Measurements from ENCODE around the gene LRRC74A.

GRCh38 chr14:76830556-76830955, 4.3 kb downstream of the LRRC74A start:
- TF ChIP-seq REST (IDR thresholded peaks at IDR 0.05; ENCODE audit: insufficient read depth in 1 of 2, low read depth in 2 of 2, low read length in 2 of 2) (no peak), POLR2AphosphoS5 (IDR thresholded peaks at IDR 0.05; ENCODE audit: low read depth, low read length) (no peak), TAF1 (IDR thresholded peaks at IDR 0.05; ENCODE audit: borderline replicate concordance, insufficient read depth, low read length) (no peak), SIN3A (IDR thresholded peaks at IDR 0.05; ENCODE audit: borderline replicate concordance, insufficient read depth, low read length) (no peak)
